NB4 (cell line): ENCODE data around the gene CPS1.

Experiments
- CTCF ChIP-seq: IDR thresholded peaks from one replicate; pipeline ENCODE4 v1.5.1; 2012; ENCODE audit warnings: low read depth, low read length
- POLR2A ChIP-seq: IDR thresholded peaks from 2 replicates; pipeline ENCODE4 v1.6.1; 2011; ENCODE audit warnings: mild to moderate bottlenecking; ENCODE audit not compliant: insufficient read length; ENCODE audit errors: extremely low read depth

GRCh38 chr2:210673117-210673516 lies 116.7 kb downstream of the CPS1 start:
- TF ChIP-seq POLR2A: no peak
- TF ChIP-seq CTCF: no peak
